22Rv1 (cell line): ENCODE measurements around the gene PDZD7.
A peak's percentile ranks its signal among the peaks of the same experiment; 100 is the strongest.

Source experiments
- H3K27ac ChIP-seq: fragments of 450-650 bp; 2 replicates; pipeline ENCODE4 v1.5.1; 2017
- CTCF ChIP-seq: fragments of 450-650 bp; IDR thresholded peaks from 2 replicates; pipeline ENCODE4 v1.5.1; 2017; ENCODE audit warnings: mild to moderate bottlenecking
- ZFX ChIP-seq: fragments of 450-650 bp; IDR thresholded peaks from 2 replicates; pipeline ENCODE4 v1.6.1; 2017; ENCODE audit warnings: antibody characterized with exemption, borderline replicate concordance

The PDZD7 gene

GRCh38 chr10:101036726-101037125 is 5.8 kb upstream of the PDZD7 start:
- no peak overlapping the region for H3K27ac ChIP-seq
- no peak for TF ChIP-seq ZFX
- TF ChIP-seq CTCF = no peak

GRCh38 chr10:101035916-101036702 is 5.2 kb upstream of the PDZD7 start:
- no peak overlapping the region for H3K27ac ChIP-seq
- TF ChIP-seq ZFX (no peak), CTCF (no peak)

- H3K27ac ChIP-seq = no peak overlapping the region
- TF ChIP-seq ZFX = no peak
- no peak for TF ChIP-seq CTCF
Measured at GRCh38 chr10:101035314-101035713, 4.4 kb upstream of the PDZD7 start.

GRCh38 chr10:101034404-101034803 is 3.5 kb upstream of the PDZD7 start:
- peak overlapping the region; percentile 90; the same call in 1 of the 2 replicates for H3K27ac ChIP-seq

- no peak for TF ChIP-seq ZFX
- TF ChIP-seq CTCF = no peak
- peak overlapping the region; percentile 90 for H3K27ac ChIP-seq
Measured at GRCh38 chr10:101033276-101033675, 2.3 kb upstream of the PDZD7 start.

GRCh38 chr10:101032637-101033224 is 1.8 kb upstream of the PDZD7 start:
- peak overlapping the region; percentile 90 for H3K27ac ChIP-seq
- TF ChIP-seq ZFX (no peak), CTCF (no peak)

GRCh38 chr10:101031796-101032636 is 1.1 kb upstream of the PDZD7 start:
- TF ChIP-seq CTCF (no peak), ZFX (no peak)
- peak overlapping the region; percentile 90 for H3K27ac ChIP-seq
